ENCODE measurements around the gene SPACA5.
A peak's percentile ranks its signal among the peaks of the same experiment; 100 is the strongest.
"Not testable (repeated sequence)": the region's sequence is repeated elsewhere in the genome, so short reads cannot be mapped to it uniquely, and the experiment has no call there.

SPACA5 gene

DNA sequence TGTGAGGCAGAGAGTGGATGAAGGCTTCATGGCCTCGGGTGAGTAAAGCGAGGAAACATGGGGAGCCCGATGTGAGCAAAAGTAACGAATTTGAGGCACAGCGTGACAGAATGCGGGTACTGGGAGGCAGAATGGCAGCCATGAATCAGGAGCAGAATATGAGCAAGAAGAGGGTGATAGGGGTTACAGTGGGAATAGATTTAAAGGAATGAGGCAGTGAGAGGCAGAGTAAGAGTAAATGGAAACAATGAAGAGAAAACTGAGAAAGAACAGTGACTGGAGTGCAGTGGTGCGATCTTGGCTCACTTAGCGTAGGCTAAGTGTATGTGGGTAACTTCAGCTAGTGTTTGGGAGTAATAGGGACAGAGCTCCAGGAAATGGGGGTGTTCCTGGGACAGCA lies at the start of gene SPACA5:
TSS of gene SPACA5 (plus strand) at position 301 of the 400 bp plus-strand sequence. CDS start 815 bp downstream, outside the sequence.
- not testable (repeated sequence) for DNase-seq

DNA sequence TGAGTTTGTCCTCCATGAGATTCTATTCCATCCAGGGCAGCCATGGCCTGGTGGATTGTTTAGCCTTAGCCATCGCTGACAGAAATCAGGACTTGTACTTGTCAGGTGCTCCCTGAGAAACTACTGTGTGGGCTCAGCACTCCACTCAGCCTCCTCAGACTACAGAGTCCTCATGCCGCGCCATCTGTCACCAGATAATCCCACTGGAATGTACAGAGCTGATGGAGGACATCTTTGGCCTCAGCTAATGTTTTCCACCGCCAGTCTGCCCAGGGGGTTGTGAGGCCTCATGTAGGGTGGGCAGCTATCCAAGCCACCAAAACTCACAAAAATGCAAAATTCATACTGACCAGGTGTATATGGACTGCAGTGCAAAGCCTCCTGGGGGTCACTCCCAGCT lies 48.6 kb upstream of the SPACA5 start:
- not testable (repeated sequence) for DNase-seq

DNA sequence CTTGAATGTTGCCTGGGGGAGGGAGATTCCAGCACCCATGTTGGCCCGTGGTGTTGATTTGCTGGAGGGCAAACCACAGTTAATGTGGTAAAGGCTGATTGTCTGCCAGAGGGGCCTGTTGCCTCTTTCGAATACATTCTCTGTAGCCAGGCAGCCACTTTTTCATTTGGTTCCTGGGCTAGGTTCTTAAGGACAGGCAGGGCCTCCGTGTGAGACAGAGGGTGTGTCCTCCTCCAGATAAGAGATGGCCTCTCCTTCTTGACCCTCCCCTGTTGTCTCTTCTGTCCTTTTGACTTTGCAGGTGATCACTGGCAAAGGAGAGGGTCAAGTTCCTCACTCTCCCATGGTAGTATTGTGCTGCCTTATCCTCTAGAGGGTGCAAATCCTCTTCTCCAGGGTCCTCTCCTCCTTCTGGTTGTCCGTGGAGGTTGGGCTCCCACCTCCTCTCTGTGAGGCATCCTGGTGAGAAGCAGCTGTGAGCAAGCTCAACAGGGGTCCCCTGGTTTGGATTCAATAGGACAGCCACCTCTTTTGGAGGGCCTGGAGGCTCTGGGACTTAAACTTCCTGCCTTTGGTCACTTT lies 47.9 kb upstream of the SPACA5 start:
- DNase-seq, result no peak

DNA sequence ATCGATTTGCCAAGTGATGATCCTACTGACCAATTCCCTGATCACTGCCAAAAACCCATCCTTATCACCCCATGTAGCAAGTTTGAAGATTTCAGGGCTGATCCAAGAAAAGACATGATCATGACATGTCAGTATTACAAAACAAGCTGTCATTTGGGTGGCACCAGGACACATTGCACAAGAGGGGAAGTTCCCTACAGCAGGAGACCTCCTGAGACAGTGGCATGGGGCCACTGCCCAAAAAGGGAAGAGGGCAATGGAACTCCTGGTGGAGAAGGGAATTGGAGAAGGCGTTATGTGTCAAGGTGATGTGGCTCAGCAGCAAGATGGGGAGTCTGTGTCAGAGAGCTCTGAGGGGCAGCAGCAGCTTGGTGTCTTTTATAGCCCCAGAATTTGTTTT lies 46.4 kb upstream of the SPACA5 start:
- no peak for DNase-seq

DNA sequence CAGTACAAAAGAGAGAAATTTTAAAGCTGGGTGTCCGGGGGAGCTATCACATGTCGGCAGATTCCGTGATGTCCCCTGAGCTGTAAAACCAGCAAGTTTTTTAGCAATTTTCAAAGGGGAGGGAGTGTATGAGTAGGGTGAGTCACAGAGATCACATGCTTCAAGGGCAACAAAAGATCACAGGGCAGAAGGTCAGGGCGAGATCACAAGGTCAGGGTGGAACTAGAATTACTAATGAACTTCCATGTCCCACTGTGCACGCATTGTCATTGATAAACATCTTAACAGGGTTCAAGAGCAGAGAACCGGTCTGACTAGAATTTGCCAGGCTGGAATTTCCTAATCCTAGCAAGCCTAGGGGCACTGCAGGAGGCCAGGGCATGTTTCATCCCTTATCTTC lies 45.0 kb upstream of the SPACA5 start:
- DNase-seq, result not testable (repeated sequence)

DNA sequence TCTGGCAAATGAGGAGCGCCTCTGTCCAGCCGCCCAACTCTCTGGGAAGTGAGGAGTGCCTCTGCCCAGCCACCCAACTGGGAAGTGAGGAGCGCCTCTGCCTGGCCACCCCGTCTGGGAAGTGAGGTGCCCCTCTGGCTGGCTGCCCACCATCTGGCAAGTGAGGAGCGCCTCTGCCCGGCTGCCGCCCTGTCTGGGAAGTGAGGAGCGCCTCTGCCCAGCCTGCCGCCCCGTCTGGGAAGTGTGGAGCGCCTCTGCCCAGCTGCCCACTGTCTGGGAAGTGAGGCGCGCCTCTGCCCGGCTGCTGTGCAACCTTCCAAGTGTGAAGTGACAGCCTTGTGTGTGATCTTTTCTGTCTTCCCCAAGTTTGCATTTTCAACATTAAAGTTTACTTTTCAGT lies 41.3 kb upstream of the SPACA5 start:
- DNase-seq, result not testable (repeated sequence)

DNA sequence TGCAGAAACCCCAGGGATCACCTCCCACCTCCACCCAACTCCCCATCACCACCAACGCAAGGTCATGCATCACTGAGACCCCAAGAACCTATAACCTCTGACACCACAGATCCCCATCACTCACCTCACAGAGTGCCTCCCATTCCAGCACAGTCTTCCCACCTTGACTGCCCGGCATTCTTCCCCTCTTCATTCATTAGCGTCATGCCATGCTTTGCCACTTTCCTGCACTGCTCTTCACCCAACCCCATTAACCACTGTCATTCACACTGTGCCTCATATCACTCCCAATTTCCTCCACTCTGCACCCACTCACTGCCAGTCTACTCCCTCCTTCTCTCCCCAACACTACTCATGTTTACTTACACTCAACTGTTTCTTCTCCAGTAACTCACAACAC lies 33.6 kb upstream of the SPACA5 start:
- DNase-seq, result no peak

DNA sequence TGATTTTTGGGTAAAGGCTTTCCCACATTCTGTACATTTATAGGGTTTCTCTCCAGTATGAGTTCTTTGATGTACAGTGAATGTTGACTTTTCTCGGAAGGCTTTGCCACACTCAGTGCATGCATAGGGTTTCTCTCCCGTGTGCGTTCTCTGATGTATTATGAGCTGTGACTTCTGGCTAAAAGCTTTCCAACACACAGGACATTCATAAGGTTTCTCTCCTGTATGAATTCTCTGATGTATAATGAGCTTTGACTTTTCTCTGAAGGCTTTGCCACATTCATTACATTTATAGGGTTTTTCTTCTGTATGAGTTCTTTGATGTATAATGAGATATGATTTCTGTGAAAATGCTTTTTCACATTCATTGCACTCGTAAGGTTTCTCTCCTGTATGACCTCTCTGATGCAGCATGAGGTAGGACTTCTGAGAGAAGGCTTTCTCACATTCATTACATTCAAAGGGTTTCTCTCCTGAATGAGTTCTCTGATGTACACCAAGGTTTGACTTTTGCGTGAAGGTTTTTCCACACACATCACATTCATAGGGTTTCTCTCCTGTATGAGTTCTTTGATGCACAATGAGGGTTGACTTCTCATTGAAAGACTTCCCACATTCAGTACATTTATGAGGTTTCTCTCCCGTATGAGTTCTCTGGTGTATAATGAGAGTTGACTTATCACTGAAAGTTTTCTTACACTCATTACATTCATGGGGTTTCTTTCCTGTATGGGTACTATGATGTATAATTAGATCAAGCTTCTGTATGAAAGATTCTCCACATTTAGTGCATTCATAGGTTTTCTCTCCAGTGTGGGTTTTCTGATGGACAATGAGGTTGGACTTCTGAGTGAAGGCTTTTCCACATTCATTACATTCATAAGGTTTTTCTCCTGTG lies 30.3 kb upstream of the SPACA5 start:
- no peak for DNase-seq

DNA sequence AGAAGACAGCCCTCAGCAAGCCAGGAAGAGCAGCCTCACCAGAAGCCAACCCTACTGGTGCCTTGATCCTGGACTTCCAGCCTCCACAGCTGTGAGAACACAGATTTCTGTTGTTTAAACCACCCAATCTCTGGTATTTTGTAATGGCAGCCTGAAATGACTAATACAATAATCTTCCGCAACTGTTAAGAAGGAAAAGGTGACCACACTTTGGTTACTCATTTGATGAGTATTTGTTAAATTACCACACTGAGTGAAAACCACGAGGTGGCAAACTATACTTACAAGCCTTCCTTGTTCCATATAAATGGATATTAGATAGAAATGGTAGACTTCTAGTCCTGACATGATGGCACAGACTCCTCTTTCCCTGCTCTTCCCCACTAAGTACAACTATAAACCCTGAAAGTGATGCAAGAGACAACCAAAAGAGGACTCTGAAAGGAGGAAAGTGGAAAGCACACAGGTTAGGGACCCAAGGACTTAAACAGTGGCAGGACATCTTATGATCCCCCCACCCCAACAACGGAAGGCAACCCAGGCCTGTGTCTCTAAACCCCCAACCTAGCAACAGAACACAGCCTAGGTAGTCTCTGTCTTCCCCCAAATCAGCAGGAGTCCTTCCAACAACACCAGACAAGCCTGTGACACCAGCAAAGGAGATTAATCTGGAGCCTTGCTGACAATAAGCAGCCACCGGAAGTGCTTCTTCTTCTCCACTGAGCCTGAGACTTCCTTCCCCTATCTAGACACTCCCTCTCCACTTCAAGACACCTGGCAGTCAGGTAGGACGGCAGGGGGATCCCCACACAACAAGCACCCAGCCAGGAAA lies 15.3 kb upstream of the SPACA5 start:
- no peak for DNase-seq

DNA sequence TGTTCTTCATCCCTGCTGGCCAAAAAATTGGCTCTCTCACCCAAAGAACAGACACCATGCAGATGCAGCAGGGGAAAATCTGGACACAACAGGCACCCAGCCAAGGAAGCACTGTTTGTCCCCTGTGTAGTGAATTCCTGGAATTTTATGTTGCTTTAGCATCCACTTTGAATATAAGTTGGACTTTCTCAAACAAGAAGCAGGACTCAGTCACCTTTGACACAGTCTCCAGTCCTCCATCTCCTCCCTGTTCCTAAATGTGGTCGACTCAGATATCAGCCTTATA lies 14.8 kb upstream of the SPACA5 start:
- DNase-seq, result no peak

DNA sequence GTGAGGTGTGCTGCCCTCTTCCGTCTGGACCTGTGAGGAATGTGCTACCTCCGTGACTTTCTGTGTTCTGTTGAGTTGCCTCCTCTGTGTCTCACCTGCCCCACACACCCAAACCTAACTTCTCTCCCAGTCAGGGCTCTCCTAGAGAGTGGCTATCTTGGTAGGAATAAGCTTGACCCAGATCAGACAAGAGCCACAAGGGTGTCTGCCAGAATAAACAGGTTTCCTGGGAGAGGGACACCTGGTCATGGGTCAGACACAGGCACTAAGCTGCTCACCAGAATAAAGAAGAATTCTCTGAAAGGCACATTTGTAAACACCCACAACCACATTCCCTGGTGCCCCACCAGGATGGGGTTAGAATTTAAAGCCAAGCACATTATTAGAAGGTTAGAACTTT lies 14.1 kb upstream of the SPACA5 start:
- DNase-seq, result no peak

DNA sequence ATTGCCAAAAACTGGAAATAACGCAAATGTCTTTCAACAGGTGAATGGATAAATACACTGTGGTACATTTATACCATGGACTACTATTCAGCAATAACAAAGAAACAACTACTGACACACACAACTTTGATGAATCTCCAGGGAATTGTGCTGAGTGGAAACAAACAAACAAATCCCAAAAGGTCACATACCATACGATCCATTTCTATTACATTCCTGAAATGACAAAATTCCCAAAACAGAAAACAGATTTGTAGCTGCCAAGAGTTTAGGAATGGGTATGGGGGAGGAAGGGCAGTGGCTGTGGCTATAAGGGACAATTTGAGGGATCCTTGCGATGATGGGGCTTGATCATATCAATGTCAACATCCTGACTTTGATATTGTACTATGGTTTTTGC lies 5.5 kb upstream of the SPACA5 start:
- DNase-seq, result no peak

DNA sequence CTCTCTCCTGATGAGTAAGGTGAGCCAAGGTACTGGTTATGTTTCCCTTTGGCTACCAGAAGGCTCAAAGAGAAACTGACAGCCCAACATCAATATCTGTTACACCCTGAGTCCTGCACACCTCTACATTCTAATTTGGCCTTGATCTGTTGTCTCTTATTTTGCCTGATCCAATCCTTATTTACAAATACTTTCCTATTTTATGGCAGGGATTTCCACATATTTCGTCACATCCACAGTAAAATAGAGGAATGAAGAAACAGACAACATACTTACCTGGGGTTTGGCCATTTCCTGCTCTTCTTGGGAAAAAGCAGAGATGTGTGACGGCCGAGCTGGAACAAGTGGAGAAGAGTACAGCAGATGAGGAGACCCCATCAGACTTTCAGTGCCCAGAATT lies 4.5 kb upstream of the SPACA5 start:
- no peak for DNase-seq

DNA sequence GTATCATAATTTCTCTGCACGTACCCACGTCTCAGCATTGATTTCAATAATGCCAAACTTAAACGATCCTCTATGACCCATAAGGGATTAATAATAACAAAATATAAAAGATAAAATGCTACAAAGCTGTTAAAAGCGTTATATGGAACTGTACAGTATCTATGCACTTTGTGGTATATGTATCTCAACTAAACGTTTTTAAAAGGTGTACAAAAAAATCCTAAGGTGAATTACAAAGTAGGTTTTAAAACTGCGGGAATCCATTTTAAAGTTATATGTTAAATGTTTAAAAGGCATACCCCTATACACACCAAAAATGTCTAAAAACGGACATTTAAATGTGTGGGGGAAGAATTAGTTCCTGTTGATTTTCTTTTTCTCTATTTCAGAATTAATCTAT lies 3.9 kb upstream of the SPACA5 start:
- DNase-seq, result no peak

DNA sequence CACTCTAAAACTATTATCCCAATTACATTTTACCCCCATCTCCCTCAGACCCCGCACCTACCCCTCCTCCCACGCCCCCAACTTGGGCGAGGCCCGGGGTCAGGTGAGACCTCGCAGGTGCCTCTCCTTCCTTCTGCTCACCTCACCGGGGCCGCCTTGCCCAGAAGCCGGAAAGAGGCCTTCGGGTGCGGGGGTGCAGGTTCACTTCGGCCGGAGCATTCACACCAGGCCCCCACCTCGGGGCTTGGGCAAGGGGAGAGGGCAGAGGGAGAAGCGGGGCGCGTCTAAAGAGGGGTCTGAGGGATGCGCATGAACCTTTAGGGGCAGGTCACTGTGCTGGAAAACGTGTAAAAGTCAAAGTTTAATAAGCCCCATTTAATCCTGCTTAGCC lies 3.4 kb upstream of the SPACA5 start:
- DNase-seq, result no peak

DNA sequence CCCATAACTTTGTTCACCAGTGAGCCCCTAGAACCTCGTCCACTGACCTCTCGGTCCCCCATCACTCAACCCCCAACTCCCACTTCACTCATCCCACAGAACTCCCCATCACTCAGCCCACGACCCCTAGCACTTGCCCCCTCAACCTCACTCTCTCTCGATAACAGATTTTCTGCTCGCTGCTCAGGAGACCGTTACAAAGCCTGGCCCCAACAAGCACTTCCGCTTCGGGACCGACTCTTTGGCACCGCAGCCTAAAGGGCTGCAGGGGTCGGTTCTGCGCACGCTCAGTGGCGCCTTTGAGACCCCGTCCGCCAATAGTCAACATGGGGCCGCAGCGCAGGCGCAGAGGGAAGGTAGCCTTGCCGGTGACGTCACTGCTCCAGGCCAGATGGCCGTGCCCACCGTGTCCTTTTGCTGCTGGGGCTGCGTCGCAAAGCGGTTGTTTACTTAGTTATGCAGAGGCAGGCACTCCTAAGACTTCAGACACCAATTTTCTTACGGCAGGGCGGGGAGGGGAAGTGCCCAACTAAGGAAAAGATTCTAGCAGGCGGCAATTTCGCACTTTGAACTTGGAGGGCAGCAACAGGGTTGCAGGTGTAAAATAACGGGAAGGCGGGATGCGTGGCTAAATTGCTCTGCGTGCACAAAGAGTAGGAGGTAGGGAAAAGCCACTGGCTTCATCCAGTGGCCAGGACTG lies 2.9 kb upstream of the SPACA5 start, which contains the start of gene ZNF182:
TSS of gene ZNF182 (minus strand) at position 232 of the 700 bp plus-strand sequence. CDS start 1,380 bp downstream, outside the sequence.
- DNase-seq, result peak; percentile 89

DNA sequence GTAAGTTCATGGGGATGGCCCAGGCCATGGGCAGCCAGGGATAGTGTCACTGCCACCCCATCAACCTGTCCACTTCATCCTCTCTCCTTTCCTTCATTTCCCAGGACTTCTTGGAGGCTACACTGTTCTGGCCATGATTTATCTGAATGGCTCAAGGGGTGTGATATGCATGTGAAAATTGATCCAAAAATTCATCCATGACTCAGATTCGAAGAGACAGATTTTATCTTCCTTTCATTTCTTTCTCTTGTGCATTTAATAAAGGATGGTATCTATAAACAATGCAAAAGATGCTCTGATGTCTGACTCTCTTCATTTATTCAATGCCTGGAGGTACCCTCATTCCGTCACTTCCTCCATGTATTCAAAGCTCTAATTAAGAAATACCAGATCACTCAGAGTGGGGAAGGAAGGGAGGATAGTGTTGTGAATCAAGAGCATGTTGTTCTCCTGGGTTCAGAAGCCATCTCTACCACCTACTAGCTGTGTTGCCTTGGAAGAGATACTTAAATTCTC lies 2.7 kb downstream of the SPACA5 start:
- DNase-seq, result not testable (repeated sequence)

DNA sequence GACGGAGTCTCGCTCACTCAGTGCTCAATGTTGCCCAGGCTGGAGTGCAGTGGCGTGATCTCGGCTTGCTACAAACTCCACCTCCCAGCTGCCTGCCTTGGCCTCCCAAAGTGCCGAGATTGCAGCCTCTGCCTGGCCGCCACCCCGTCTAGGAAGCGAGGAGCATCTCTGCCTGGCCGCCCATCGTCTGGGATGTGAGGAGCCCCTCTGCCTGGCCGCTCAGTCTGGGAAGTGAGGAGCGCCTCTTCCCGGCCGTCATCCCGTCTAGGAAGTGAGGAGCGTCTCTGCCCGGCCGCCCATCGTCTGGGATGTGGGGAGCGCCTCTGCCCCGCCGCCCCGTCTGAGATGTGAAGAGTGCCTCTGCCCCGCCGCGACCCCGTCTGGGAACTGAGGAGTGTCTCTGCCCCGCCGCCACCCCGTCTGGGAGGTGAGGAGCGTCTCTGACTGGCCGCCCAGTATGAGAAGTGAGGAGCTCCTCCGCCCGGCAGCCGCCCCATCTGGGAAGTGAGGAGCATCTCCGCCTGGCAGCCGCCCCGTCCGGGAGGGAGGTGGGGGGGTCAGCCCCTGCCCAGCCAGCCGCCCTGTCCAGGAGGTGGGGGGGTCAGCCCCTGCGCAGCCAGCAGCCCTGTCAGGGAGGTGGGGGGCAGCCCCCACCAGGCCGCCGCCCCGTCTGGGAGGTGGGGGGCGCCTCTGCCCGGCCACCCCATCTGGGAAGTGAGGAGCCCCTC lies 10.0 kb downstream of the SPACA5 start:
- not testable (repeated sequence) for DNase-seq

DNA sequence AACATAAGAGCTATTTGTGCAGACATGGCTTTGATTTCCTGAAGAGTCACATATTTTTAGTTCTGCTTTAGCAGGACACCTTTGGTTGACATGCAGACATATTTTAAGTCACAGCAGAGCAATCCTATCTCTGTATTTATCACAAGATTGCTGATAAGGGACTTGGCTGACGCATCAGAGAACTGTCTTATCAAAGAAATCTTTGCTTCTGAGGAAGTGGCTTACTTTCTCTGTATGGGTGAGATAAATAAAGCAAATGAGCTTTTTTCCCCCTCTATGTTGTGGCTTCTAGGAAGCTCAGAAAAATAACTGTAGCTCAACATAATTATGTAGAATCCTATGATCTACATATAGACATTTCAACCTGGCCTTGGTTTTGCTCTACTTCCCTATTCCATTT lies 13.1 kb downstream of the SPACA5 start:
- not testable (repeated sequence) for DNase-seq

DNA sequence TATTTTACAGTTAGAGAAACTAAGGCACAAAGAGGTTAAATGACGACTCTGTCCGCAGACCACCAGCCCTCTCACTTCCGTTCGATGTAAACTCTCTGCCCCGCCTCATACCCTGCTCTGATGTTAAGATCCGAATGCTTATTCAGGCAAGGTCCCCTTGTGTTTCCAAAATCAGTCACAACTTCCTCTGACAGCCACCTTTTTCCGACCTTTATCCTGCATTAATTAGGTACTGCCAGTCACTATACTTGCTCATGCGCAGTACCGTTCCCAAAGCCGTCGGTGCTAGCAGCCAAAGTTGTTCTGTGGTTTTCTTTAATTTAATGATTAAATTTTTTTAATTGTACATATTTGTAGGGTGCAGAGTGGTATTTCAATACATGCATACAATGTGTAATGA lies 13.7 kb downstream of the SPACA5 start:
- not testable (repeated sequence) for DNase-seq

DNA sequence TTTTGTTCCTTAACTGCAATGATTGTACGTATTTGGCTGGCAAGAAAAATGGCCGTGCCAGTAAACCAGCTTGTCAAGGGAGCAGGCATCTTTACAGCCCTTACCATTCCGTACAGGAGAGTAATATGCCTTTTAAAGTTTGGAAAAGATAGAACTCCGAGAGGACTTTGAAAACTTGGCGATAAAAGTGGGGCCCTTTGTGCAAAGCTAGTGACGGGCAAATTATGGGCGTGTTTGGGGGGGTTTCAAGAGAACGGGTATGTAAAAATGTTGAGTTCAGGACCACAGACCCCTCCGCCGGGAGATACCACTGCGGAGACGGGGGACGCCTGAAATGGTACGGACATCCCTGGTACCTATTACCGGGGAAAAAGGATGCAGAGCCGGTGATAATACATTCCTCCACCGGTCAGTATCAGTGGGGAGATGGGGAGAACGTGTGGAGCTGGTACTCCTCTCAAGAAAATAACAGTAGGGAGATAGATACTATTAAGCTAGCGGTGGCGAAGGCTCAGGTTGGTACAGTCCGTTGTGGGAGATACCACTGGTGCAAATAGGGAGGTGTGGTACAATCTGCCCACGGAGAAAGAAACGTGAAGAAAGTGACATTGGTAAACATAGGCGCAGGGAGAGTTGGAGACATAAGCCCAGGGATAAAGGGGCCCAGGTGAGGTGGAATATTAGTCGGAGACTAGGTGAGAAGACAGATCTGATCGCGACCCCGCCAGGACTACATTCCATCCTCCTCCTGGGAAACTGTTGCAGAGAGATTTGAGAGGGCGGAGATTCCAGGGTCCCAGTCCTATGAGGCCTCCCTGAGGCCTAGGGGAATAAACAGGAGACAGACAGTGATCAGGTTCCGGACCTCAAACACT lies 14.5 kb downstream of the SPACA5 start:
- DNase-seq, result peak; percentile 73

Measured in activated CD8-positive, alpha-beta memory T cell treated with anti-CD3 and anti-CD28 coated beads, Interleukin-2, amount 50 U/mL, for 4 hours (primary cell).